B cell (primary cell): ENCODE results near the gene LIMK2. TPM values are rescaled to one million over a fixed set of nuclear protein-coding genes. Genes with fewer than 3 reads are reported as not detected.

Experiments used
- ATAC-seq: fragments of 200-7000 bp; cut with Tn5 transposase; one replicate; pipeline ENCODE4 v1.10.0; 2021; ENCODE audit warnings: low read depth, mild to moderate bottlenecking, moderate number of reproducible peaks, moderate library complexity
- CTCF ChIA-PET: fragments of 350-600 bp; sonication (Branson Sonifier 250); formaldehyde crosslinking; loops from one replicate; lab custom pipeline; 2021; ENCODE audit warnings: antibody characterized with exemption, inconsistent platforms; lab: Charles Lee
- POLR2A ChIA-PET: fragments of 350-600 bp; sonication (Branson Sonifier 250); formaldehyde crosslinking; loops from one replicate; lab custom pipeline; 2021; ENCODE audit warnings: antibody characterized with exemption; lab: Charles Lee
- DNase-seq: peaks from one replicate; pipeline ENCODE4 v3.0.0; 2013
- H2AFZ ChIP-seq: 2 replicates; pipeline ENCODE4 v1.6.1; 2012; ENCODE audit warnings: mild to moderate bottlenecking, low read depth, low read length; ENCODE audit not compliant: insufficient read depth, poor library complexity, severe bottlenecking
- H3K27ac ChIP-seq, 2 donors: 1 replicate in 1 of 2; 2 replicates in 1 of 2; pipeline ENCODE4 v1.5.1; 2012 to 2013; ENCODE audit warnings: low read length in 2 of 2, mild to moderate bottlenecking in 2 of 2, moderate library complexity in 1 of 2
- H3K27me3 ChIP-seq, 4 experiments: fragments of 200-600 bp in 1 of 4; sonication (generic) in 1 of 4; replicated peaks in 1 of 4; 1 replicate in 2 of 4; 2 replicates in 2 of 4; pipeline versions ENCODE4 v1.6.1 to v1.7.0; 2013 to 2016; ENCODE audit warnings: low read length in 3 of 4, mild to moderate bottlenecking in 2 of 4, mixed read lengths in 1 of 4, moderate library complexity in 1 of 4; ENCODE audit not compliant: insufficient read depth in 4 of 4, control insufficient read depth in 3 of 4; ENCODE audit errors: control extremely low read depth in 1 of 4
- H3K36me3 ChIP-seq, 2 experiments: replicated peaks in 1 of 2; 1 replicate in 1 of 2; 2 replicates in 1 of 2; pipeline versions ENCODE4 v1.6.1 to v1.7.1; 2013; ENCODE audit warnings: low read length in 1 of 2; ENCODE audit not compliant: insufficient read depth in 2 of 2, control insufficient read depth in 1 of 2; ENCODE audit errors: control extremely low read depth in 1 of 2, extremely low read depth in 1 of 2
- H3K4me1 ChIP-seq, 2 donors: fragments of 200-600 bp in 1 of 2; sonication (generic) in 1 of 2; 1 replicate in 1 of 2; 2 replicates in 1 of 2; pipeline versions ENCODE4 v1.5.1 to v1.6.1; 2013 to 2017; ENCODE audit warnings: low read length in 2 of 2; ENCODE audit not compliant: control insufficient read depth in 2 of 2, insufficient read depth in 2 of 2
- H3K4me2 ChIP-seq: replicated peaks from 2 replicates; pipeline ENCODE3; 2012; ENCODE audit warnings: mild to moderate bottlenecking, low read depth, low read length; ENCODE audit not compliant: poor library complexity, severe bottlenecking
- H3K4me3 ChIP-seq, 5 experiments: fragments of 200-600 bp in 1 of 5; sonication (generic) in 1 of 5; 1 replicate in 3 of 5; 2 replicates in 2 of 5; pipeline versions ENCODE4 v1.5.1 to v1.7.0; 2011 to 2016; ENCODE audit warnings: low read length in 4 of 5, mild to moderate bottlenecking in 4 of 5, low read depth in 2 of 5, control low read depth in 1 of 5, moderate library complexity in 1 of 5; ENCODE audit not compliant: insufficient read depth in 1 of 5; ENCODE audit errors: control extremely low read depth in 1 of 5, extremely low read depth in 1 of 5
- H3K79me2 ChIP-seq: fragments of 200-600 bp; sonication (generic); one replicate; pipeline ENCODE4 v1.6.0; 2016; ENCODE audit warnings: low read length; ENCODE audit not compliant: control insufficient read depth, insufficient read depth
- H3K9ac ChIP-seq: fragments of 200-600 bp; sonication (generic); 2 replicates; pipeline ENCODE4 v1.6.1; 2017; ENCODE audit warnings: mild to moderate bottlenecking, low read length, moderate library complexity
- H3K9me3 ChIP-seq, 3 donors: one replicate each; pipeline versions ENCODE4 v1.6.1 to v1.7.1; 2013; ENCODE audit warnings: low read length in 2 of 3; ENCODE audit not compliant: control insufficient read depth in 2 of 3, insufficient read depth in 1 of 3; ENCODE audit errors: control extremely low read depth in 1 of 3
- H4K20me1 ChIP-seq: 2 replicates; pipeline ENCODE4 v1.6.0; 2012; ENCODE audit warnings: mild to moderate bottlenecking, low read length; ENCODE audit not compliant: insufficient read depth, control insufficient read depth, poor library complexity, severe bottlenecking
- H3K27ac Mint-ChIP-seq: one replicate; pipeline ENCODE4 v1.8.0; 2021; ENCODE audit warnings: mixed read lengths
- H3K27me3 Mint-ChIP-seq: one replicate; pipeline ENCODE4 v1.8.0; 2021; ENCODE audit warnings: mixed read lengths
- H3K4me1 Mint-ChIP-seq: one replicate; pipeline ENCODE4 v1.8.0; 2021; ENCODE audit warnings: mixed read lengths
- H3K4me3 Mint-ChIP-seq: one replicate; pipeline ENCODE4 v1.8.0; 2021; ENCODE audit warnings: mixed read lengths
- H3K9me3 Mint-ChIP-seq: one replicate; pipeline ENCODE4 v1.8.0; 2022; ENCODE audit warnings: mixed read lengths; ENCODE audit not compliant: insufficient read depth
- CTCF ChIP-seq: fragments of 200-600 bp; IDR thresholded peaks from one replicate; pipeline ENCODE4 v1.8.0; 2022; ENCODE audit warnings: antibody characterized with exemption, mild to moderate bottlenecking
- EZH2 ChIP-seq: IDR thresholded peaks from 2 replicates; pipeline ENCODE4 v1.6.1; 2012; ENCODE audit warnings: borderline replicate concordance, low read depth, mild to moderate bottlenecking, moderate library complexity, low read length; ENCODE audit not compliant: insufficient read depth, poor library complexity, severe bottlenecking
- WGBS: methylation state at CpG from one replicate; pipeline ENCODE4 v1.1.5; 2013; ENCODE audit warnings: missing lambda C conversion rate; ENCODE audit not compliant: insufficient coverage; 5-methylcytosine and 5-hydroxymethylcytosine counted together
- intact Hi-C: fragments of 100-400 bp; cut with micrococcal nuclease; formaldehyde crosslinking; loops from one replicate; pipeline ENCODE4 v1.10.0; 2022
- polyA plus RNA-seq: library from polyadenylated mRNA; depleted of rRNA; stranded (reverse); fragments of >200 nt; gene quantifications from 2 replicates; pipeline ENCODE4 v1.2.3, GENCODE V29; 2012
- total RNA-seq, 2 donors: library from RNA; stranded (reverse); fragments of 120-200 nt in 1 of 2; gene quantifications; 1 replicate in 1 of 2; 2 replicates in 1 of 2; pipeline versions ENCODE4 v1.2.3 to v1.2.4, GENCODE V29; 2013 to 2022

LIMK2 gene
- total and polyA plus RNA-seq, 2 donors (not counting 1 experiment from before 2014, with no cell fraction given) = 6.8 to 20.2 TPM

- CTCF ChIA-PET = interaction anchor here (0.6 to 6.3 kb wide), 39 partner anchors 9 to 353 kb away, joined by 3 to 102 read pairs (median 4); partner anchors contain the start of genes LIMK2, PIK3IP1 and RNF185
- Histone ChIP-seq H3K36me3 (peaks cover 0 to 26% of the 10 kb centered on the region in 2 experiments), H3K4me1 (peaks cover 0 to 3% of the 10 kb centered on the region in 2 donors), H3K27me3 (no peaks in the 10 kb centered on the region), H3K4me2 (no peak overlapping the region), H3K9ac (no peak overlapping the region), H3K9me3 (no peaks in the 10 kb centered on the region), H3K79me2 (peaks cover 4% of the 10 kb centered on the region), H4K20me1 (no peaks in the 10 kb centered on the region), H3K4me3 (no peak overlapping the region), H3K27ac (no peak overlapping the region), H2AFZ (peak overlapping the region; percentile 12)
- DNase-seq (peak; percentile 67), ATAC-seq (peak; percentile 49)
- H3K27ac Mint-ChIP-seq = no peak overlapping the region
- H3K4me3 Mint-ChIP-seq = no peak overlapping the region
- POLR2A ChIA-PET = interaction anchor here (1.0 kb wide), 2 partner anchors 15 to 18 kb away, joined by 3 to 4 read pairs; no protein-coding TSS in a partner anchor
- H3K27me3 Mint-ChIP-seq = no peaks in the 10 kb centered on the region
- no peak for TF ChIP-seq EZH2
- TF ChIP-seq CTCF = peak; percentile 72
- 76% methylated on average over 15 of the region's 15 CpGs for WGBS
- no peaks in the 10 kb centered on the region for H3K9me3 Mint-ChIP-seq
- no peaks in the 10 kb centered on the region for H3K4me1 Mint-ChIP-seq
- intact Hi-C loops = loop anchor here (1.0 kb wide), 3 partner anchors 20 to 183 kb away; partner anchors contain the start of genes LIMK2 and PIK3IP1
Measured at GRCh38 chr22:31272522-31273446, 60.7 kb downstream of the LIMK2 start.
